ENCODE data around the gene SYNE1. TPM values are rescaled to one million over a fixed set of nuclear protein-coding genes. Genes with fewer than 3 reads are reported as not detected.

Gene SYNE1
- total RNA-seq, 1 experiment from 2014 or later = 3.0 TPM

DNA sequence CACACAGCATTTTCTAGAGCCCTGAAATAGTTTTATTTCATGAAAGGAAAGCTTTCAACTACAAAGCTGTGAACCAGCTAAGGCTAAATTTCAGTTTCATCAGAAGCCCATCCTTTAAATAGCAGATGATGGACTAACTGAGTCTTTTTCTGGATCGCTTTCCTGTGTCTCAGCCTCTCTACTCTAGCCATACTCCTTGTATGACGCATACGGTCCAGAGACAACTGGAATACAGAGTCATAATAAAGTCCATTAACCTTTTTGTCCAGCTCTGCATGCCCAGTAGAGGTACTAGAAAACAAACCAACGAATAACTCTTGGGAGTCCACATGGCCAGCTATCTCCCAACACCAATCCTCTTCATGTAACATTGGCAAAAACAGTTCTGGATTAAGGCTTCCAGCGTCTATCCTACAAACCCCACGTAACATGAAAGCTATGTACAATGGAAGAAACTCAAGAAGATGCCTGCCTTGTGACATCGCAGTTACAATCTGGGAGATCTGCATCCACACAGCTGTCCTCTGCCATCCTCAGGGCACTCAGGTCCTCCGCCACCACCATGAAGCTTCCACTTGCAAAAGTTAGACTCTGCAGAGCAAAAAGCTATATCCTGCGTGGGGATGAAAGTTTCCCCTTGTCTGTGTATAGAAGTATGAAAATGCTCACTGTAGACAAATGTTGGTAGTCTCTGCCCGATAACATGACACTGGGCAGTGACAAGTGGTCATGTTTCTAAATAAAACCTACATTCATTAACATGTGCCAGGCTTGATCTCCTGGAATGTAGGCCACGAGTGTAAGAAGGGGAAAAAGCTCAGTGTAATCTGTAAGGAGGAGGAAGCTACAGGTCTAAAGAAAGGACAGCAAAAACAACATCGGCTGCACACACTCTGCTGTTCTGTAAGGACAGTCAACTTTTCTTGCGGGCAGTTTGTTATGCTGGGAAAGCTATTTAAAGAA is 469.2 kb downstream of the SYNE1 start:
- Histone ChIP-seq H3K23ac (ENCODE audit: insufficient read length, low read depth, low read length) (no peak overlapping the region), H3K27ac (ENCODE audit: insufficient read length, low read depth, low read length) (no peak overlapping the region), H2BK12ac (ENCODE audit: insufficient read length, low read depth, low read length) (no peak overlapping the region), H3K9me3 (ENCODE audit: control insufficient read depth, low read depth, low read length) (no peaks in the 10 kb centered on the region), H2AFZ (ENCODE audit: low read length) (no peak overlapping the region), H3K79me2 (ENCODE audit: insufficient read depth, low read length) (no peaks in the 10 kb centered on the region), H4K5ac (ENCODE audit: insufficient read length, low read depth, low read length) (no peak overlapping the region), H3K4ac (ENCODE audit: low read depth, low read length) (no peak overlapping the region), H4K8ac (replicated peaks; ENCODE audit: insufficient read length, low read depth, low read length) (no peak overlapping the region), H3K14ac (ENCODE audit: insufficient read depth, low read length) (no peak overlapping the region), H4K20me1 (ENCODE audit: control insufficient read depth, insufficient read depth, insufficient read length) (no peaks in the 10 kb centered on the region), H2BK20ac (ENCODE audit: low read depth, low read length, poor library complexity, severe bottlenecking) (no peak overlapping the region), H3K23me2 (ENCODE audit: insufficient read length, low read depth, low read length, poor library complexity, severe bottlenecking) (no peaks in the 10 kb centered on the region), H3K18ac (ENCODE audit: insufficient read length, low read depth, low read length) (no peak overlapping the region), H3T11ph (ENCODE audit: low read length) (no peak overlapping the region), H2AK5ac (ENCODE audit: insufficient read length, low read length) (no peak overlapping the region), H3K4me2 (ENCODE audit: insufficient read depth, insufficient read length, low read length) (no peak overlapping the region), H4K91ac (ENCODE audit: insufficient read length, low read depth, low read length) (no peak overlapping the region), H3K56ac (ENCODE audit: insufficient read length, low read depth, low read length) (no peak overlapping the region), H3K9ac (ENCODE audit: extremely low read depth, insufficient read length, low read length) (no peak overlapping the region), H3K4me1 (ENCODE audit: insufficient read depth, low read length) (no peaks in the 10 kb centered on the region), H2BK15ac (ENCODE audit: low read depth, low read length) (no peak overlapping the region), H3K79me1 (ENCODE audit: insufficient read depth, low read depth, low read length, poor library complexity, severe bottlenecking) (no peaks in the 10 kb centered on the region), H3K27me3 (ENCODE audit: insufficient read depth, low read length) (no peaks in the 10 kb centered on the region), H2BK5ac (ENCODE audit: insufficient read length, low read length) (no peak overlapping the region), H2BK120ac (ENCODE audit: low read depth, low read length, poor library complexity, severe bottlenecking) (no peak overlapping the region)
- WGBS (ENCODE audit: extremely low coverage, insufficient read length, low lambda C conversion rate) = no CpG with 5 or more reads among the region's 13 CpGs
- DNase-seq = no peak
- H3K4me1 Mint-ChIP-seq = peaks cover 4 to 7% of the 10 kb centered on the region in 2 experiments
- TF ChIP-seq, protein P1, sequence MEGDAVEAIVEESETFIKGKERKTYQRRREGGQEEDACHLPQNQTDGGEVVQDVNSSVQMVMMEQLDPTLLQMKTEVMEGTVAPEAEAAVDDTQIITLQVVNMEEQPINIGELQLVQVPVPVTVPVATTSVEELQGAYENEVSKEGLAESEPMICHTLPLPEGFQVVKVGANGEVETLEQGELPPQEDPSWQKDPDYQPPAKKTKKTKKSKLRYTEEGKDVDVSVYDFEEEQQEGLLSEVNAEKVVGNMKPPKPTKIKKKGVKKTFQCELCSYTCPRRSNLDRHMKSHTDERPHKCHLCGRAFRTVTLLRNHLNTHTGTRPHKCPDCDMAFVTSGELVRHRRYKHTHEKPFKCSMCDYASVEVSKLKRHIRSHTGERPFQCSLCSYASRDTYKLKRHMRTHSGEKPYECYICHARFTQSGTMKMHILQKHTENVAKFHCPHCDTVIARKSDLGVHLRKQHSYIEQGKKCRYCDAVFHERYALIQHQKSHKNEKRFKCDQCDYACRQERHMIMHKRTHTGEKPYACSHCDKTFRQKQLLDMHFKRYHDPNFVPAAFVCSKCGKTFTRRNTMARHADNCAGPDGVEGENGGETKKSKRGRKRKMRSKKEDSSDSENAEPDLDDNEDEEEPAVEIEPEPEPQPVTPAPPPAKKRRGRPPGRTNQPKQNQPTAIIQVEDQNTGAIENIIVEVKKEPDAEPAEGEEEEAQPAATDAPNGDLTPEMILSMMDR (conservative IDR thresholded peaks at IDR 0.05) = no peak
- no peak overlapping the region for H3K27ac Mint-ChIP-seq
- H3K36me3 Mint-ChIP-seq (ENCODE audit: insufficient read depth in 1 of 3, low read depth in 3 of 3) = no peaks in the 10 kb centered on the region
- no peaks in the 10 kb centered on the region for H3K9me3 Mint-ChIP-seq
- no peaks in the 10 kb centered on the region for H3K27me3 Mint-ChIP-seq (ENCODE audit: low read depth)
- H3K4me3 Mint-ChIP-seq = no peak overlapping the region
